ENCODE results near the gene KCTD4. TPM values are rescaled to one million over a fixed set of nuclear protein-coding genes. Genes with fewer than 3 reads are reported as not detected.
A peak's percentile ranks its signal among the peaks of the same experiment; 100 is the strongest.

KCTD4 gene
- total RNA-seq, 6 experiments from 2014 or later = not detected

DNA sequence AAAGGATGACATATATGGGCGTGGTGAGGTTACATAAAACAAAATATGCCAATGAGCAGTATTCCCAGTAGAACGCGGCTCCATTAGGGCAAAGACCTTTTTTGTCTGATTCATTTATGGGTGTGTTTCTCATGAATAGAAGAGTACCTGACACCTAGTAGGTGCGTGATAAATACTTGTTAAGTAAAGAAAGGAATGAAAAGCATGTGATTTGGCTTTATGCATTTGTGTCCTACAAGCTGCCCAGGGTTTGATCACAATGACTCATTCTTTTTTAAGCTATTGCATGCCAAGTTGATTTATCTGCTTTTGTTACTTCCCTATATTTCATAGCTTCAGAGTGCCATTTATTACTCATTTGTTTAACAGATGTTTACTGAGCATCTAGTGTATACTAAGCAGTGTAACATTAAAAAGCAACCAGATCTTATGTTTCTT lies 19.1 kb upstream of the KCTD4 start:
- DNase-seq = no peak
- WGBS (ENCODE audit: insufficient coverage, low coverage, low lambda C conversion rate, missing lambda C conversion rate) = 29% methylated on average over 4 of the region's 4 CpGs

DNA sequence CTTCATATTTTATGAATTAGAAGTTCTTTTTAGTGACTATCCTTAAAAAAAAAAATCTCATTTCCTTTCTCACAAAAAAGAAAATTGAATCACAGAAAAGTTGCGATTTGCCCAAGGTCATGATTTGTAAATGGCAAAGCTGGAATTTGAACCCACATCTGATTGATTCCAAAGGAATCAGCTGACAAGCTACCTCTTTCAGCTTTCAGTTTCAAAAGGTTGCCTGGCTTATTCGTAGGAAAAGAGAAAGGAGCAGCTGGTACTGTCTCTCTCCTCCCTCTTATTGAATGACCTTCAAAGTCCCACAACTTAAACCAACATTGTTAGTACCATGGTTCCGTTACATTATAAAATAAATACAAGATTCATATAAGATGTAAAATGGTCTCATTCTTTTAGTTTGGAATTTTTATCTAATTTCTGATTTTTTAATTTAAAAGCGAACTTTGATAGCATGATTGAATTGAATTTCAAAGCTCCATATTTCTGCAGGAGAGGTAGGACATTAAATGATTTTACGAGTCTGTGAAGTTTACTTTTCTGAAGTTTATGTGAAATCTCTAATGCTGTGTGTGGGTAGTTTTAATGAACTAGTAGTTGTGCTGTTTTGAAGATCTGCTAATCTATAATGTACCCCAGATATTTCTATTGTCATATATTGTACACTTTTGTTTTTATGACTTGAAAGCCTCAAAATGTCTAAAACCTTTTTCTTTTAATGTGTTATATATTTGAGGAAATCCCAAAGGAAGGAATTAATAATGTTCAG lies 18.5 kb upstream of the KCTD4 start:
- H3K4me3 ChIP-seq = peak overlapping the region in 2 of 3 donors; percentile 14 to 28
- ATAC-seq (peak; percentile 90 to 98 (median 97)), DNase-seq (no peak)
- no peaks in the 10 kb centered on the region for H3K9me3 ChIP-seq
- no peaks in the 10 kb centered on the region for H3K27me3 ChIP-seq
- 27% methylated on average over 5 of the region's 5 CpGs for WGBS (ENCODE audit: insufficient coverage, low coverage, low lambda C conversion rate, missing lambda C conversion rate)
- peaks cover 0 to 19% (median 0%) of the 10 kb centered on the region in 4 donors for H3K4me1 ChIP-seq
- TF ChIP-seq POLR2A (IDR thresholded peaks at IDR 0.05) = peak; percentile 50
- TF ChIP-seq, protein P1, sequence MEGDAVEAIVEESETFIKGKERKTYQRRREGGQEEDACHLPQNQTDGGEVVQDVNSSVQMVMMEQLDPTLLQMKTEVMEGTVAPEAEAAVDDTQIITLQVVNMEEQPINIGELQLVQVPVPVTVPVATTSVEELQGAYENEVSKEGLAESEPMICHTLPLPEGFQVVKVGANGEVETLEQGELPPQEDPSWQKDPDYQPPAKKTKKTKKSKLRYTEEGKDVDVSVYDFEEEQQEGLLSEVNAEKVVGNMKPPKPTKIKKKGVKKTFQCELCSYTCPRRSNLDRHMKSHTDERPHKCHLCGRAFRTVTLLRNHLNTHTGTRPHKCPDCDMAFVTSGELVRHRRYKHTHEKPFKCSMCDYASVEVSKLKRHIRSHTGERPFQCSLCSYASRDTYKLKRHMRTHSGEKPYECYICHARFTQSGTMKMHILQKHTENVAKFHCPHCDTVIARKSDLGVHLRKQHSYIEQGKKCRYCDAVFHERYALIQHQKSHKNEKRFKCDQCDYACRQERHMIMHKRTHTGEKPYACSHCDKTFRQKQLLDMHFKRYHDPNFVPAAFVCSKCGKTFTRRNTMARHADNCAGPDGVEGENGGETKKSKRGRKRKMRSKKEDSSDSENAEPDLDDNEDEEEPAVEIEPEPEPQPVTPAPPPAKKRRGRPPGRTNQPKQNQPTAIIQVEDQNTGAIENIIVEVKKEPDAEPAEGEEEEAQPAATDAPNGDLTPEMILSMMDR (IDR thresholded peaks at IDR 0.05) = no peak
- intact Hi-C loops (cut with DNase I) = no loop called here
- H3K36me3 ChIP-seq = no peaks in the 10 kb centered on the region
- peak overlapping the region; percentile 68 to 74 (median 71) for H3K27ac ChIP-seq

More for the DNA sequence above, 19.1 kb upstream of the KCTD4 start:
- ATAC-seq = peak; percentile 18 to 80 (median 40)
- H3K4me3 ChIP-seq = peak overlapping the region in 1 of 3 donors; percentile 28
- no peaks in the 10 kb centered on the region for H3K9me3 ChIP-seq
- peak overlapping the region; percentile 68 to 74 (median 71) for H3K27ac ChIP-seq
- intact Hi-C loops (cut with DNase I) = no loop called here
- no peaks in the 10 kb centered on the region for H3K27me3 ChIP-seq
- TF ChIP-seq, protein P1 (IDR thresholded peaks at IDR 0.05) = no peak
- no peak for TF ChIP-seq POLR2A (IDR thresholded peaks at IDR 0.05)
- no peaks in the 10 kb centered on the region for H3K36me3 ChIP-seq
- peaks cover 0 to 19% (median 0%) of the 10 kb centered on the region in 4 donors for H3K4me1 ChIP-seq

DNA sequence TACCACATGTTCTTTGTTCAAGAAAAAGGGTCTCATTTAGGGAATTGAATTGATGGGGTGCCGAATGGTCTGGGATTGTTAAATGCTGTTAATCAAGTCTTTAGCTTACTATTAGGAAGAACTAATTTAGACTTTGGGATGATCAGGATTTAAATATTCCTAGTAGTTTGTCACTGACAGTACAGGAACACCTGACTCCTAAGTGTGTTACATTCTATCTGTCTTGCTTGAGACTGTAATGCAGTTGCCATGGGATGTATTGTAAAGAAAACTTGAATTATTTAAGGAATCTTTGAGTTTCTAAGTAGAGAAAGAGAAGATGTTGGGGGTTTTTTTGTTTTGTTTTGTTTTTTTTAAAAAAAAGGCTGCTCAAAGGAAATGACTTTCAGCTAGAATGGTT lies 17.8 kb upstream of the KCTD4 start:
- 92% methylated on average over 1 of the region's 1 CpG for WGBS (ENCODE audit: insufficient coverage, low coverage, low lambda C conversion rate, missing lambda C conversion rate)
- peak overlapping the region in 2 of 3 donors; percentile 14 to 20 for H3K4me3 ChIP-seq
- H3K9me3 ChIP-seq = no peaks in the 10 kb centered on the region
- DNase-seq (no peak), ATAC-seq (peak; percentile 38 to 71 (median 55))
- H3K4me1 ChIP-seq = peaks cover 0 to 19% (median 0%) of the 10 kb centered on the region in 4 donors
- TF ChIP-seq POLR2A (IDR thresholded peaks at IDR 0.05) = no peak
- TF ChIP-seq, protein P1 (IDR thresholded peaks at IDR 0.05) = no peak
- no peaks in the 10 kb centered on the region for H3K36me3 ChIP-seq
- no peaks in the 10 kb centered on the region for H3K27me3 ChIP-seq
- intact Hi-C loops (cut with DNase I) = no loop called here
- peak overlapping the region; percentile 68 to 74 (median 71) for H3K27ac ChIP-seq

DNA sequence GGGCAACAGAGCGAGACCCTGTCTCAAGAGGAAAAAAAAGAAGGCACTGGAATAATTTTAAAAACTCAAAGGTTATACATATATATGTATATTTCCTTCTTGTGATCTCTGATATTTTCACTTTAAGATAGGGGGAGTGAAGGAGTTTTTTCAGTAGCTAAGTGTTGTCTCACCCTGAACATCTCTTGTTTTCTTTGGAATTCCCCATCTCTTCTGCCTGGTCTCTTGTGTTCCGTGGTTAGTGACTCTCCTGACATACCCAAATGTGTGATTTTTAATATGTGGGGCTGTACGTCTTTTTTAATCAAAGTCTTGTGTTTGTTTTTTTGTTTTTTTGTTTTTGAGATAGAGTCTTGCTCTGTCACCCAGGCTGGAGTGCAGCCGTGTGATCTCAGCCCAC lies 15.3 kb upstream of the KCTD4 start:
- TF ChIP-seq, protein P1 (IDR thresholded peaks at IDR 0.05) = no peak
- no peak for TF ChIP-seq POLR2A (IDR thresholded peaks at IDR 0.05)
- Histone ChIP-seq H3K4me3 (no peak overlapping the region), H3K27ac (no peak overlapping the region), H3K36me3 (no peaks in the 10 kb centered on the region), H3K4me1 (peaks cover 0 to 19% (median 0%) of the 10 kb centered on the region in 4 donors), H3K9me3 (no peaks in the 10 kb centered on the region), H3K27me3 (no peaks in the 10 kb centered on the region)
- no peak for ATAC-seq
- DNase-seq = no peak
- 93% methylated on average over 3 of the region's 4 CpGs for WGBS (ENCODE audit: insufficient coverage, low coverage, low lambda C conversion rate, missing lambda C conversion rate)
- intact Hi-C loops (cut with DNase I) = no loop called here

All from right lobe of liver (tissue), 6 donors.